ENCODE data around the gene DDX56.
A peak's percentile ranks its signal among the peaks of the same experiment; 100 is the strongest.
"Not testable (repeated sequence)": the region's sequence is repeated elsewhere in the genome, so short reads cannot be mapped to it uniquely, and the experiment has no call there.

The DDX56 gene

GRCh38 chr7:44561962-44562621, 11.6 kb downstream of the DDX56 start:
- DNase-seq = no peak

- DNase-seq = no peak
Observed at GRCh38 chr7:44561481-44561880, 12.2 kb downstream of the DDX56 start.

- DNase-seq = no peak
Observed at GRCh38 chr7:44559485-44559884, 14.2 kb downstream of the DDX56 start.

GRCh38 chr7:44557485-44557884, 16.2 kb downstream of the DDX56 start:
- no peak for DNase-seq

- no peak for DNase-seq
Observed at GRCh38 chr7:44555350-44555749, 18.4 kb downstream of the DDX56 start.

- DNase-seq = not testable (repeated sequence)
Observed at GRCh38 chr7:44552473-44553005, 21.2 kb downstream of the DDX56 start.

GRCh38 chr7:44549457-44549856, 24.3 kb downstream of the DDX56 start:
- no peak for DNase-seq

- DNase-seq = no peak
Observed at GRCh38 chr7:44548893-44549292, 24.8 kb downstream of the DDX56 start.

GRCh38 chr7:44547536-44548231, 26.0 kb downstream of the DDX56 start:
- DNase-seq = no peak

- DNase-seq = no peak
Observed at GRCh38 chr7:44541876-44542610, 31.7 kb downstream of the DDX56 start.

- no peak for DNase-seq
Observed at GRCh38 chr7:44541028-44541869, 32.5 kb downstream of the DDX56 start, which contains the start of gene NPC1L1. Gene NPC1L1 (minus strand): TSS chr7:44541330. CDS start chr7:44541259, 71 bp downstream.

- no peak for DNase-seq
Observed at GRCh38 chr7:44540592-44541027, 33.1 kb downstream of the DDX56 start.

- DNase-seq = no peak
Observed at GRCh38 chr7:44539669-44540506, 33.8 kb downstream of the DDX56 start.

- no peak for DNase-seq
Observed at GRCh38 chr7:44538798-44539668, 34.7 kb downstream of the DDX56 start.

- DNase-seq = no peak
Observed at GRCh38 chr7:44538093-44538797, 35.5 kb downstream of the DDX56 start.

- no peak for DNase-seq
Observed at GRCh38 chr7:44537442-44537841, 36.3 kb downstream of the DDX56 start.

- no peak for DNase-seq
Observed at GRCh38 chr7:44536090-44536489, 37.6 kb downstream of the DDX56 start.

GRCh38 chr7:44535348-44536064, 38.2 kb downstream of the DDX56 start:
- DNase-seq = no peak

- DNase-seq = peak; percentile 56
Observed at GRCh38 chr7:44534501-44534900, 39.2 kb downstream of the DDX56 start.

All from inflammatory macrophage treated with lipopolysaccharide for 4 hours (primary cell).